ENCODE results near the gene SPAG6. TPM values are rescaled to one million over a fixed set of nuclear protein-coding genes. Genes with fewer than 3 reads are reported as not detected.

The SPAG6 gene
- total RNA-seq, 1 experiment from 2014 or later = not detected

DNA sequence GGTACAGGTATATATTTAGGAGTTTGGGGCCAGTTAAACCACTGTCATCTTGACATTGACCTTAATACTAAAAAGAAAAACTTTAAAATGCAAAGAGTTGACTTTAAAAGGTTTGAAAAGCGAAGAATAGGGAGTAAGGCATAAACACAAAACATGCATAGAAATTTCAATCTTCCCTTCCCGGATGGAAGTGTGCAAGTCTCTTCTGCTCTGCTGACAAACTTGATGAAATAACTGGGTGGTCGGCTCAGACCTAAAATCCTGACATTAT lies 3.4 kb upstream of the SPAG6 start:
- H3K4me3 Mint-ChIP-seq (ENCODE audit: low read depth, unreplicated experiment) = no peak overlapping the region
- intact Hi-C loops (cut with micrococcal nuclease; ENCODE audit: unreplicated experiment) = loop anchor here (5.0 kb wide), 2 partner anchors 85 to 645 kb away; no protein-coding TSS in a partner anchor
- no peaks in the 10 kb centered on the region for H3K9me3 Mint-ChIP-seq (ENCODE audit: low read depth, unreplicated experiment)
- no peak for DNase-seq
- CTCF ChIA-PET = no interaction called here
- H3K27me3 Mint-ChIP-seq (ENCODE audit: unreplicated experiment) = peaks cover 66% of the 10 kb centered on the region
- no TSS peak for BruUV-seq (replicated peaks)
- H3K36me3 Mint-ChIP-seq (ENCODE audit: insufficient read depth, unreplicated experiment) = peaks cover 14% of the 10 kb centered on the region
- H3K4me1 Mint-ChIP-seq (ENCODE audit: low read depth, unreplicated experiment) = no peaks in the 10 kb centered on the region
- no peak overlapping the region for H3K27ac Mint-ChIP-seq (ENCODE audit: unreplicated experiment)
- TF ChIP-seq, protein P1, sequence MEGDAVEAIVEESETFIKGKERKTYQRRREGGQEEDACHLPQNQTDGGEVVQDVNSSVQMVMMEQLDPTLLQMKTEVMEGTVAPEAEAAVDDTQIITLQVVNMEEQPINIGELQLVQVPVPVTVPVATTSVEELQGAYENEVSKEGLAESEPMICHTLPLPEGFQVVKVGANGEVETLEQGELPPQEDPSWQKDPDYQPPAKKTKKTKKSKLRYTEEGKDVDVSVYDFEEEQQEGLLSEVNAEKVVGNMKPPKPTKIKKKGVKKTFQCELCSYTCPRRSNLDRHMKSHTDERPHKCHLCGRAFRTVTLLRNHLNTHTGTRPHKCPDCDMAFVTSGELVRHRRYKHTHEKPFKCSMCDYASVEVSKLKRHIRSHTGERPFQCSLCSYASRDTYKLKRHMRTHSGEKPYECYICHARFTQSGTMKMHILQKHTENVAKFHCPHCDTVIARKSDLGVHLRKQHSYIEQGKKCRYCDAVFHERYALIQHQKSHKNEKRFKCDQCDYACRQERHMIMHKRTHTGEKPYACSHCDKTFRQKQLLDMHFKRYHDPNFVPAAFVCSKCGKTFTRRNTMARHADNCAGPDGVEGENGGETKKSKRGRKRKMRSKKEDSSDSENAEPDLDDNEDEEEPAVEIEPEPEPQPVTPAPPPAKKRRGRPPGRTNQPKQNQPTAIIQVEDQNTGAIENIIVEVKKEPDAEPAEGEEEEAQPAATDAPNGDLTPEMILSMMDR (IDR thresholded peaks at IDR 0.05; ENCODE audit: unreplicated experiment) = no peak

DNA sequence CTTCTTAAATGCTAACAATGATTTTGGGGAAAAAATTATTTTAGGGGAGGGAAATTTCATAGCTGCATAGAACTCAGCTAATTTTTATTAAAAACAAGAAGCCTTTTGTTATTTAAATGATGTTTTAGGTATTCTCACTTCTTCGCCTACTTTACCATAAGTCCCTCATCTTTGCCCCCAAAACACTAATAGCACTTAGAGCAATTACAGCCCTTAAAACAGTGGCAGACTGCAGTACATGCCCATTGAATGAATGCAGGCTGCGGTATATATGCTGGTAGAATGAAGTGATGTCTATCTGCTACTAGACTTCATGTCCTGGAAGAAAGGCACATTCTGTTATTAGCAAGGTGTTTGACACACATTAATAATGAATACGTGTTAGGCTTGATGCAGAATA lies 2.9 kb upstream of the SPAG6 start:
- DNase-seq = no peak
- Mint-ChIP-seq H3K9me3 (ENCODE audit: low read depth, unreplicated experiment) (no peaks in the 10 kb centered on the region), H3K36me3 (ENCODE audit: insufficient read depth, unreplicated experiment) (peaks cover 14% of the 10 kb centered on the region), H3K4me3 (ENCODE audit: low read depth, unreplicated experiment) (no peak overlapping the region), H3K27ac (ENCODE audit: unreplicated experiment) (no peak overlapping the region), H3K4me1 (ENCODE audit: low read depth, unreplicated experiment) (no peaks in the 10 kb centered on the region), H3K27me3 (ENCODE audit: unreplicated experiment) (peaks cover 66% of the 10 kb centered on the region)
- TF ChIP-seq, protein P1 (IDR thresholded peaks at IDR 0.05; ENCODE audit: unreplicated experiment) = no peak
- CTCF ChIA-PET = interaction anchor here (0.6 kb wide), 1 partner anchor 625 kb away, joined by 3 read pairs; no protein-coding TSS in a partner anchor
- intact Hi-C loops (cut with micrococcal nuclease; ENCODE audit: unreplicated experiment) = loop anchor here (5.0 kb wide), 2 partner anchors 85 to 645 kb away; no protein-coding TSS in a partner anchor
- no TSS peak for BruUV-seq (replicated peaks)

DNA sequence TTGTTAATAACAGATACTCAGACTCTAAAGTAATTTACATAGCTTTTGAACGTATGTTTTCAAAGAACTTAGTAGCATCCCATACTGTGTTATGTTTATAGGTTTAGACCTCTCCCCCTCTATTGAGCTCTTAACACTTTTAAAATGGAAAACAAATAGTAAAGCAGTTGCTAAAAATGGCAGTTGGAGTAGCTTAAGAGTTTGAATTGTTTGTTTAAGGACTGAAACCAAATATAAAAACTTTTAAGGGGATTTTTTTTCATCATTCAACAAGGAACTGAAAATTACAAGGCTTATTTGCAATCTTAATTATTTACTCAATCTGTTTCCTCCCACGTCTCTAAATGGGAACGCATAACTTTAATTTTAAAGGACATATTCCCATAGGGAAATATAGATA lies 1.6 kb upstream of the SPAG6 start:
- intact Hi-C loops (cut with micrococcal nuclease; ENCODE audit: unreplicated experiment) = loop anchor here (5.0 kb wide), 2 partner anchors 84 to 644 kb away; no protein-coding TSS in a partner anchor
- no peaks in the 10 kb centered on the region for H3K4me1 Mint-ChIP-seq (ENCODE audit: low read depth, unreplicated experiment)
- H3K27me3 Mint-ChIP-seq (ENCODE audit: unreplicated experiment) = peaks cover 59% of the 10 kb centered on the region
- no peak overlapping the region for H3K27ac Mint-ChIP-seq (ENCODE audit: unreplicated experiment)
- DNase-seq = no peak
- H3K9me3 Mint-ChIP-seq (ENCODE audit: low read depth, unreplicated experiment) = no peaks in the 10 kb centered on the region
- TF ChIP-seq, protein P1 (IDR thresholded peaks at IDR 0.05; ENCODE audit: unreplicated experiment) = no peak
- CTCF ChIA-PET = no interaction called here
- no TSS peak for BruUV-seq (replicated peaks)
- peaks cover 14% of the 10 kb centered on the region for H3K36me3 Mint-ChIP-seq (ENCODE audit: insufficient read depth, unreplicated experiment)
- H3K4me3 Mint-ChIP-seq (ENCODE audit: low read depth, unreplicated experiment) = no peak overlapping the region

DNA sequence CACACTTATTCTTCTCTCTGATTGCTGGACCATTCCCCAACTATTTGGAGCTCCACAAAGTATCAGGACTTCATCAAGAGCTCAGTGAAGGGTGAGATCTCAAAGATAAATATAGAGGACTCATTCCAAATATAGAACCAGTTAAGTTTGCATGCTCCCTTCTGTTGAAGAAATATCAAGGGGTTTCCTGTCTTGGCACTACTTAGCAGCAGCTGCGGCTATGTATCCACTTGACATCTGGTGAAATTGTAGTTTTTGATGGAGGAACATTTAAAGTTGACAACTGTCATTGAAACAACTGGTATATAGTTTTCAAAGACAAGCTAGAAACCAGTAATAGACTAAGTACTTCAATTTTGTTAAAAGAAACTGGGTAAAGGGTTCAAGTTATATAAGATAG lies 1.0 kb upstream of the SPAG6 start:
- no peaks in the 10 kb centered on the region for H3K9me3 Mint-ChIP-seq (ENCODE audit: low read depth, unreplicated experiment)
- H3K27me3 Mint-ChIP-seq (ENCODE audit: unreplicated experiment) = peaks cover 59% of the 10 kb centered on the region
- intact Hi-C loops (cut with micrococcal nuclease; ENCODE audit: unreplicated experiment) = loop anchor here (5.0 kb wide), 2 partner anchors 83 to 643 kb away; no protein-coding TSS in a partner anchor
- TF ChIP-seq, protein P1 (IDR thresholded peaks at IDR 0.05; ENCODE audit: unreplicated experiment) = no peak
- CTCF ChIA-PET = no interaction called here
- H3K27ac Mint-ChIP-seq (ENCODE audit: unreplicated experiment) = no peak overlapping the region
- peaks cover 14% of the 10 kb centered on the region for H3K36me3 Mint-ChIP-seq (ENCODE audit: insufficient read depth, unreplicated experiment)
- BruUV-seq (replicated peaks) = no TSS peak
- H3K4me3 Mint-ChIP-seq (ENCODE audit: low read depth, unreplicated experiment) = no peak overlapping the region
- no peaks in the 10 kb centered on the region for H3K4me1 Mint-ChIP-seq (ENCODE audit: low read depth, unreplicated experiment)
- no peak for DNase-seq

All from Calu3 (cell line).